Loucy (cell line): ENCODE measurements around the gene SLC1A6.

Source experiments
- H2AFZ ChIP-seq: fragments of 200-600 bp; sonication (generic); 2 replicates; pipeline ENCODE4 v1.6.0; 2016; ENCODE audit warnings: antibody characterized with exemption, mild to moderate bottlenecking, low read length, moderate library complexity
- H3F3A ChIP-seq: fragments of 200-600 bp; 2 replicates; pipeline ENCODE4 v1.6.0; 2016; ENCODE audit warnings: antibody characterized with exemption, low read depth, mild to moderate bottlenecking
- H3K27me3 ChIP-seq: fragments of 200-600 bp; sonication (generic); 2 replicates; pipeline ENCODE4 v1.6.1; 2014; ENCODE audit warnings: low read length, mild to moderate bottlenecking; ENCODE audit not compliant: insufficient read depth, poor library complexity, severe bottlenecking
- H3K36me3 ChIP-seq: fragments of 200-600 bp; sonication (generic); 2 replicates; pipeline ENCODE4 v1.6.1; 2016; ENCODE audit warnings: low read length; ENCODE audit not compliant: insufficient read depth
- H3K4me1 ChIP-seq: fragments of 200-600 bp; sonication (generic); 2 replicates; pipeline ENCODE4 v1.5.1; 2014; ENCODE audit warnings: low read length, mild to moderate bottlenecking; ENCODE audit not compliant: insufficient read depth, poor library complexity, severe bottlenecking
- H3K4me2 ChIP-seq: fragments of 200-600 bp; sonication (generic); 2 replicates; pipeline ENCODE4 v1.6.0; 2014; ENCODE audit warnings: antibody characterized with exemption, low read length, low read depth, mild to moderate bottlenecking; ENCODE audit not compliant: poor library complexity, severe bottlenecking
- H3K4me3 ChIP-seq: fragments of 200-600 bp; sonication (generic); 2 replicates; pipeline ENCODE4 v1.5.1; 2014; ENCODE audit warnings: low read length, mild to moderate bottlenecking, mixed read lengths; ENCODE audit not compliant: poor library complexity, severe bottlenecking
- H3K79me2 ChIP-seq: fragments of 200-600 bp; sonication (generic); 2 replicates; pipeline ENCODE4 v1.6.1; 2014; ENCODE audit warnings: low read length; ENCODE audit not compliant: insufficient read depth
- H3K9ac ChIP-seq: fragments of 200-600 bp; sonication (generic); 2 replicates; pipeline ENCODE4 v1.6.0; 2014; ENCODE audit warnings: mild to moderate bottlenecking, low read depth, low read length, moderate library complexity; ENCODE audit not compliant: poor library complexity, severe bottlenecking
- H3K9me2 ChIP-seq: fragments of 200-600 bp; sonication (generic); replicated peaks from 2 replicates; pipeline ENCODE4 v1.6.1; 2016; ENCODE audit warnings: low read depth, low read length, mixed read lengths
- H3K9me3 ChIP-seq: fragments of 200-600 bp; sonication (generic); 2 replicates; pipeline ENCODE4 v1.6.1; 2014; ENCODE audit warnings: mild to moderate bottlenecking, antibody characterized with exemption, low read length, low read depth; ENCODE audit not compliant: insufficient read depth
- H4K20me1 ChIP-seq: fragments of 200-600 bp; sonication (generic); 2 replicates; pipeline ENCODE4 v1.6.0; 2014; ENCODE audit warnings: antibody characterized with exemption, low read length, mild to moderate bottlenecking; ENCODE audit not compliant: insufficient read depth, poor library complexity, severe bottlenecking
- EZH2phosphoT487 ChIP-seq: fragments of 200-600 bp; IDR thresholded peaks from 2 replicates; pipeline ENCODE4 v1.6.1; 2018; ENCODE audit warnings: antibody characterized with exemption, mild to moderate bottlenecking, moderate library complexity, borderline replicate concordance
- TF ChIP-seq, protein P1 (sequence below): fragments of 200-600 bp; sonication (generic); conservative IDR thresholded peaks from 2 replicates; pipeline ENCODE4 v1.5.1; 2014; ENCODE audit warnings: mild to moderate bottlenecking, antibody characterized with exemption, low read length

SLC1A6 gene

DNA sequence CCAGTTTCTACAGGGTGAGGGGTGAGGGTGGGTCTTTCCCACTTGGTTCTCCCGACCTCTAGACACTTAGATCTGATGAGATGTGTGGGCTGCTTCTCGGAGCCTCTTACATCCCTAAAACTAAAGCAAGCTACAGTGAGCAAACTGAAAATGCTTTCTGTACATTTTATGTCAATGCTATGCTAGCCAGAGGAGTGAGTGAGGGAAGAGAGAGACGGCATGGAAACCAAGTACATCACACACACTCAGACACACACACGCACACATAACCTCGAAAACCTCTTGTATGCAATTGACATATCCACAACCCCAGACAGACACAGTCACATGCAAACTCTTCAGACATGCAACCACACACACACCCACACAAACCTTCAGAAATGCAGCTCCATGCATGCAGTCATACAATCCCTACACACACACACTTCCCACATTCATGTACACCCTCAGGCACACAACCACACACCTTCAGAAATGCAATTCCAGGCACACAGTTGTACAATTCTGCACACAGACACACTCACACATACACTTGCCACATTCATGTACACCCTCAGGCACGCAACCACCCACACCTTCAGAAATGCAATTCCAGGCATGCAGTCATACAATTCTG is 1.4 kb downstream of the SLC1A6 start:
- H3F3A ChIP-seq = no peaks in the 10 kb centered on the region
- H3K9me3 ChIP-seq = no peaks in the 10 kb centered on the region
- H2AFZ ChIP-seq = no peak overlapping the region
- TF ChIP-seq, protein P1, sequence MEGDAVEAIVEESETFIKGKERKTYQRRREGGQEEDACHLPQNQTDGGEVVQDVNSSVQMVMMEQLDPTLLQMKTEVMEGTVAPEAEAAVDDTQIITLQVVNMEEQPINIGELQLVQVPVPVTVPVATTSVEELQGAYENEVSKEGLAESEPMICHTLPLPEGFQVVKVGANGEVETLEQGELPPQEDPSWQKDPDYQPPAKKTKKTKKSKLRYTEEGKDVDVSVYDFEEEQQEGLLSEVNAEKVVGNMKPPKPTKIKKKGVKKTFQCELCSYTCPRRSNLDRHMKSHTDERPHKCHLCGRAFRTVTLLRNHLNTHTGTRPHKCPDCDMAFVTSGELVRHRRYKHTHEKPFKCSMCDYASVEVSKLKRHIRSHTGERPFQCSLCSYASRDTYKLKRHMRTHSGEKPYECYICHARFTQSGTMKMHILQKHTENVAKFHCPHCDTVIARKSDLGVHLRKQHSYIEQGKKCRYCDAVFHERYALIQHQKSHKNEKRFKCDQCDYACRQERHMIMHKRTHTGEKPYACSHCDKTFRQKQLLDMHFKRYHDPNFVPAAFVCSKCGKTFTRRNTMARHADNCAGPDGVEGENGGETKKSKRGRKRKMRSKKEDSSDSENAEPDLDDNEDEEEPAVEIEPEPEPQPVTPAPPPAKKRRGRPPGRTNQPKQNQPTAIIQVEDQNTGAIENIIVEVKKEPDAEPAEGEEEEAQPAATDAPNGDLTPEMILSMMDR = no peak
- no peak for TF ChIP-seq EZH2phosphoT487
- no peaks in the 10 kb centered on the region for H3K36me3 ChIP-seq
- no peaks in the 10 kb centered on the region for H4K20me1 ChIP-seq
- no peak overlapping the region for H3K9ac ChIP-seq
- no peak overlapping the region for H3K4me3 ChIP-seq
- no peaks in the 10 kb centered on the region for H3K9me2 ChIP-seq
- H3K79me2 ChIP-seq = no peaks in the 10 kb centered on the region
- no peaks in the 10 kb centered on the region for H3K27me3 ChIP-seq
- no peaks in the 10 kb centered on the region for H3K4me1 ChIP-seq
- H3K4me2 ChIP-seq = no peak overlapping the region

DNA sequence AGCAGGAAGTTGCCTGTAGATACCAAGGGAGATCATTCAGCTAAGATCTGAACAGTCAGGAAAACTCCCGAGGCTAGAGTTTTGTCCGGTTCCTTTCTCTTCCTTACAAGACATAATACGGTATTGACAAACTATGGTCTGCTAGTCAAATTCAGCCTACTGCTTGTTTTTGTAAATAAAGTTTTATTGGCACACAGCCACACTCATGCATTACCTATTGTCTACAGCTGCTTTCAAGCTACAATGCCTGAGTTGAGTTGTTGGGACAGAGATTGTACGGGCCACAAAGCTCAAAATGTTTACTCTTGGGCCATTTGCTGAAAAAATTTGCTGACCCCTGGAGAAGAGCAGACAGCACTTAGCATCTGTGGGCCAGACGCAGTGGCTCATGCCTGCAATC is 2.5 kb downstream of the SLC1A6 start:
- Histone ChIP-seq H3K4me3 (no peak overlapping the region), H3K4me2 (no peak overlapping the region), H3K4me1 (no peaks in the 10 kb centered on the region), H3F3A (no peaks in the 10 kb centered on the region), H3K79me2 (no peaks in the 10 kb centered on the region), H4K20me1 (no peaks in the 10 kb centered on the region), H3K9ac (no peak overlapping the region), H2AFZ (no peak overlapping the region), H3K9me3 (no peaks in the 10 kb centered on the region), H3K36me3 (no peaks in the 10 kb centered on the region), H3K9me2 (no peaks in the 10 kb centered on the region), H3K27me3 (no peaks in the 10 kb centered on the region)
- TF ChIP-seq EZH2phosphoT487 = no peak
- TF ChIP-seq, protein P1 = no peak

DNA sequence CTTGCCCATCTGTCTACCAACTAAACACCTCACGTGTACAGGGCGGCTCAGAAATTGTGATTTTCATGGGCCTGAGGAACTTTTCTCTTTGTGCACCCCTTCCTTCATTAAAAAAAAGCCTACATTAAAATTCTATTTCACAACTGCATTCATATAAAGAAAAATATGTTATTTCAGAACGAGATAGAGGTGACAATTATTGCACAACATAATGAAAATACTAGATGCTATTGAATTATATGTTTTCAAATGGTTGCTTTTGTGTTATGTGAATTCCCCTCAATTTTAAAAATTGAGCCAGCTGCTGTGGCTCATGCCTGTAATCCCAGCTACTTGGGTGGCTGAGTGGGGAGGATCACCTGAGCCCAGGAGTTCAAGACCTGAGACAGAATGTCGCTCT is 5.2 kb downstream of the SLC1A6 start:
- H3K27me3 ChIP-seq = no peaks in the 10 kb centered on the region
- TF ChIP-seq, protein P1 = no peak
- TF ChIP-seq EZH2phosphoT487 = no peak

More for the DNA sequence above, 5.2 kb downstream of the SLC1A6 start:
- H4K20me1 ChIP-seq = no peaks in the 10 kb centered on the region
- no peaks in the 10 kb centered on the region for H3K4me1 ChIP-seq
- no peaks in the 10 kb centered on the region for H3K79me2 ChIP-seq
- no peak overlapping the region for H3K4me3 ChIP-seq
- no peaks in the 10 kb centered on the region for H3K36me3 ChIP-seq
- no peaks in the 10 kb centered on the region for H3K9me2 ChIP-seq
- H3F3A ChIP-seq = no peaks in the 10 kb centered on the region
- H2AFZ ChIP-seq = no peak overlapping the region
- no peaks in the 10 kb centered on the region for H3K9me3 ChIP-seq
- H3K9ac ChIP-seq = no peak overlapping the region
- H3K4me2 ChIP-seq = no peak overlapping the region
